Measurements from ENCODE around the gene ATXN7L1. TPM values are rescaled to one million over a fixed set of nuclear protein-coding genes. Genes with fewer than 3 reads are reported as not detected.
A peak's percentile ranks its signal among the peaks of the same experiment; 100 is the strongest.

Gene ATXN7L1
- total RNA-seq, 4 donors from 2014 or later = 12.3 to 28.8 (median 21.0) TPM

DNA sequence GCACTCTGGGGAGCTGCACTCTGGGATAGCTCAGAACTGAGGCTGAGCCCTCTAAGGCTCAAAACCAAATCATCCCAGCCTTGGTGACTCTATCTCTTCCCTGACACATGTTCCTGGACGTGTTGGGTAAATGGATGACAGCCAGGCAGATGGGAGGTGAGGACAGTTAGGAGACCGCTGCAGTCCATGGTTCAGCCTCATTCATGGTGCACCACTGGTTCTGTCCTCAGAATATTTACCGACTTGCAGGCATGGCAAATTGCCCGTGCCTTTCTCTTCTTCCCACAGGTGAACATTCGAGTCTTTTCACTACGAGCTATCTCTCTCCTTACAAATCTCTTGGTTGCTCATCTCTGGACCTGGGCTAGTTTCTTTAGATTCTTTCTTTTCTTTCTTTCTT lies 214.8 kb downstream of the ATXN7L1 start:
- in situ Hi-C loops (cut with MboI; ENCODE audit: low pct_ligation_motif_present in 1 of 4, low pct_unique_long_range_greater_than_20kb in 1 of 4, low sequenced_read_pairs in 3 of 4) (loop anchor here in 2 of 4 donors (25.0 kb wide), 2 partner anchors 376 to 501 kb away; no protein-coding TSS in a partner anchor), intact Hi-C loops (cut with DNase I; ENCODE audit: low total_unique reads) (no loop called here)
- 90 to 94% methylated on average over 5 to 6 of the region's 6 CpGs for WGBS, 2 donors (ENCODE audit: low coverage in 1 of 2)
- no peaks in the 10 kb centered on the region for H3K27me3 ChIP-seq
- H3K27ac ChIP-seq = no peak overlapping the region
- H3K9me3 ChIP-seq = no peaks in the 10 kb centered on the region
- H3K4me1 ChIP-seq = no peaks in the 10 kb centered on the region
- no peak overlapping the region for H3K4me3 ChIP-seq
- TF ChIP-seq, protein P1, sequence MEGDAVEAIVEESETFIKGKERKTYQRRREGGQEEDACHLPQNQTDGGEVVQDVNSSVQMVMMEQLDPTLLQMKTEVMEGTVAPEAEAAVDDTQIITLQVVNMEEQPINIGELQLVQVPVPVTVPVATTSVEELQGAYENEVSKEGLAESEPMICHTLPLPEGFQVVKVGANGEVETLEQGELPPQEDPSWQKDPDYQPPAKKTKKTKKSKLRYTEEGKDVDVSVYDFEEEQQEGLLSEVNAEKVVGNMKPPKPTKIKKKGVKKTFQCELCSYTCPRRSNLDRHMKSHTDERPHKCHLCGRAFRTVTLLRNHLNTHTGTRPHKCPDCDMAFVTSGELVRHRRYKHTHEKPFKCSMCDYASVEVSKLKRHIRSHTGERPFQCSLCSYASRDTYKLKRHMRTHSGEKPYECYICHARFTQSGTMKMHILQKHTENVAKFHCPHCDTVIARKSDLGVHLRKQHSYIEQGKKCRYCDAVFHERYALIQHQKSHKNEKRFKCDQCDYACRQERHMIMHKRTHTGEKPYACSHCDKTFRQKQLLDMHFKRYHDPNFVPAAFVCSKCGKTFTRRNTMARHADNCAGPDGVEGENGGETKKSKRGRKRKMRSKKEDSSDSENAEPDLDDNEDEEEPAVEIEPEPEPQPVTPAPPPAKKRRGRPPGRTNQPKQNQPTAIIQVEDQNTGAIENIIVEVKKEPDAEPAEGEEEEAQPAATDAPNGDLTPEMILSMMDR (IDR thresholded peaks at IDR 0.05) = no peak
- TF ChIP-seq POLR2AphosphoS5 (IDR thresholded peaks at IDR 0.05) (no peak), EP300 (IDR thresholded peaks at IDR 0.05; ENCODE audit: low read depth) (no peak), POLR2A (IDR thresholded peaks at IDR 0.05) (no peak)
- peaks cover 0 to 10% (median 2%) of the 10 kb centered on the region in 4 donors for H3K36me3 ChIP-seq
- no peak for DNase-seq

DNA sequence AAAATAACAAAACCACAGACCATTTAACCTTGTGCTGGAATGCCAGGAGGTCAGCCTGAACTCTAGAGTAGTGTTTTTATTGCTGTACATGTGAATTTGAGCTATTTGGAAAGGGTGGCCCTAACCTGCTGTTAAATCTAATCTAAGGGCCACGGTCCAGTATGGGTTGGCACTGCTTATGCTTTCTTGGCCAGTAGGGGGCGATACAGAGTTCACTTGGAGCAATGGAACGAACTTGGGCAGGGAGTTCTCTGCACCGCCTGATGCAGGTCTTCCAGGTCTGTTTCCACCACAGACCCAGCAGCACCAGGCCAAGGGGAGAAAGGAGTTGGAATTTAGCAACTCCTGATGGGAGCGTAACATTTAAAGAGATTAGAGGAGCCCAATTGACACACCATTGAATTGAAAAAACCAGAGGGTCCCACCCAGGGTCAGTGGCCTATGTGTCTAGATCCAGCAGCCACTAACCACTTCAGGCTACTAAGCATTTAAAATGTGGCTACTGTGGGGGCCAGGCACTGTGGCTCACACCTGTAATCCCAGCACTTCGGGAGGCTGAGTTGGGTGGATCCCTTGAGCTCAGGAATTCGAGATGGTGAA lies 219.4 kb downstream of the ATXN7L1 start:
- Histone ChIP-seq H3K27ac (no peak overlapping the region), H3K4me3 (no peak overlapping the region), H3K4me1 (peaks cover 0 to 11% (median 7%) of the 10 kb centered on the region in 4 donors), H3K36me3 (no peaks in the 10 kb centered on the region), H3K27me3 (no peaks in the 10 kb centered on the region), H3K9me3 (no peaks in the 10 kb centered on the region)
- intact Hi-C loops (cut with DNase I; ENCODE audit: low total_unique reads) (loop anchor here (10.0 kb wide), 2 partner anchors 98 to 218 kb away; partner anchors contain the start of gene ATXN7L1), in situ Hi-C loops (cut with MboI; ENCODE audit: low pct_ligation_motif_present in 1 of 4, low pct_unique_long_range_greater_than_20kb in 1 of 4, low sequenced_read_pairs in 3 of 4) (loop anchor here in 3 of 4 donors (10.0 to 25.0 kb wide), 3 partner anchors 380 to 505 kb away; no protein-coding TSS in a partner anchor)
- DNase-seq = peak; percentile 51
- 80 to 100% methylated on average over 1 to 7 of the region's 7 CpGs for WGBS, 2 donors (ENCODE audit: low coverage in 1 of 2)
- TF ChIP-seq, protein P1 (IDR thresholded peaks at IDR 0.05) = peak; percentile 54 to 76 (median 70)
- TF ChIP-seq EP300 (IDR thresholded peaks at IDR 0.05; ENCODE audit: low read depth) = no peak

GRCh38 chr7:105655500-105656380 lies 220.7 kb downstream of the ATXN7L1 start:
- 30 to 49% methylated on average over 2 to 17 of the region's 17 CpGs for WGBS, 2 donors (ENCODE audit: low coverage in 1 of 2)

More at GRCh38 chr7:105655500-105656380, 220.7 kb downstream of the ATXN7L1 start:
- in situ Hi-C loops (cut with MboI; ENCODE audit: low pct_ligation_motif_present in 1 of 4, low pct_unique_long_range_greater_than_20kb in 1 of 4, low sequenced_read_pairs in 3 of 4) (loop anchor here in 3 of 4 donors (10.0 to 25.0 kb wide), 3 partner anchors 382 to 507 kb away; no protein-coding TSS in a partner anchor), intact Hi-C loops (cut with DNase I; ENCODE audit: low total_unique reads) (loop anchor here (10.0 kb wide), 2 partner anchors 99 to 219 kb away; partner anchors contain the start of gene ATXN7L1)
- H3K9me3 ChIP-seq = no peaks in the 10 kb centered on the region
- peak; percentile 49 for DNase-seq
- H3K27me3 ChIP-seq = no peaks in the 10 kb centered on the region
- no peak overlapping the region for H3K4me3 ChIP-seq
- peaks cover 0 to 11% (median 7%) of the 10 kb centered on the region in 4 donors for H3K4me1 ChIP-seq
- no peak for TF ChIP-seq EP300 (IDR thresholded peaks at IDR 0.05; ENCODE audit: low read depth)
- no peak for TF ChIP-seq POLR2AphosphoS5 (IDR thresholded peaks at IDR 0.05)
- TF ChIP-seq, protein P1 (IDR thresholded peaks at IDR 0.05) = no peak
- no peak for TF ChIP-seq POLR2A (IDR thresholded peaks at IDR 0.05)
- no peaks in the 10 kb centered on the region for H3K36me3 ChIP-seq
- H3K27ac ChIP-seq = peak overlapping the region in 1 of 4 donors; percentile 17
